ENCODE data around the gene TMOD1. TPM values are rescaled to one million over a fixed set of nuclear protein-coding genes. Genes with fewer than 3 reads are reported as not detected.
A peak's percentile ranks its signal among the peaks of the same experiment; 100 is the strongest.
"Not testable (repeated sequence)": the region's sequence is repeated elsewhere in the genome, so short reads cannot be mapped to it uniquely, and the experiment has no call there.

Gene TMOD1
- total and polyA plus RNA-seq, 11 donors = 96.4 to 201 (median 158) TPM

DNA sequence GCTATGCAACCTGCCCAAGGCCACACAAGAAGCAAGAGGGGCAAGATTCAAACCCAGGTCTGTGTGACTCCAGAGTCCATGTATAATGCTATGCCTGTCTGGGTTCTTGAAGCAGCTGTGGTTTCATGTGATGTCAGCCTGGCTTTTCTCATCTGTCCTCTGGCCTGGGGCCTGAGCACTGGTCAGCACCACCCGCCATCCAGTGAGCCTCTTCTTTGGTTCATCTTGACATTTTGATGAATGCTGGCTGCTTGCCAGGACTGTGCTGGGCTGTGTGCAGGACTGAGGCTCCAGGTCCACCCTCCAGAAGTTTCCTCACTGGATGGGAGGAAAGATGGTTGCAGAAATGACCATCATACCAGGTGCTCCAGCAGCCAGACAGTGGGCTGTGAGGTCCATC lies 70.2 kb downstream of the TMOD1 start:
- H3K36me3 ChIP-seq = peaks cover 0 to 67% (median 42%) of the 10 kb centered on the region in 9 donors
- peak overlapping the region in 9 of 12 donors; percentile 39 to 80 (median 73) for H3K27ac ChIP-seq
- TF ChIP-seq POLR2A (IDR thresholded peaks at IDR 0.05) (no peak), CTCF (IDR thresholded peaks at IDR 0.05) (no peak)
- DNase-seq = peak in 3 of 5 donors; percentile 44 to 57 (median 48)
- no peaks in the 10 kb centered on the region for H3K9me3 ChIP-seq
- H3K4me1 ChIP-seq = peaks cover 0 to 25% (median 7%) of the 10 kb centered on the region in 12 donors
- intact Hi-C loops (cut with DNase I) = no loop called here
- H3K4me3 ChIP-seq = no peak overlapping the region
- WGBS, 4 donors = 44 to 64% (median 57%) methylated on average over 1 of the region's 1 CpG
- peak; percentile 18 to 55 (median 28) for ATAC-seq
- no peaks in the 10 kb centered on the region for H3K27me3 ChIP-seq

DNA sequence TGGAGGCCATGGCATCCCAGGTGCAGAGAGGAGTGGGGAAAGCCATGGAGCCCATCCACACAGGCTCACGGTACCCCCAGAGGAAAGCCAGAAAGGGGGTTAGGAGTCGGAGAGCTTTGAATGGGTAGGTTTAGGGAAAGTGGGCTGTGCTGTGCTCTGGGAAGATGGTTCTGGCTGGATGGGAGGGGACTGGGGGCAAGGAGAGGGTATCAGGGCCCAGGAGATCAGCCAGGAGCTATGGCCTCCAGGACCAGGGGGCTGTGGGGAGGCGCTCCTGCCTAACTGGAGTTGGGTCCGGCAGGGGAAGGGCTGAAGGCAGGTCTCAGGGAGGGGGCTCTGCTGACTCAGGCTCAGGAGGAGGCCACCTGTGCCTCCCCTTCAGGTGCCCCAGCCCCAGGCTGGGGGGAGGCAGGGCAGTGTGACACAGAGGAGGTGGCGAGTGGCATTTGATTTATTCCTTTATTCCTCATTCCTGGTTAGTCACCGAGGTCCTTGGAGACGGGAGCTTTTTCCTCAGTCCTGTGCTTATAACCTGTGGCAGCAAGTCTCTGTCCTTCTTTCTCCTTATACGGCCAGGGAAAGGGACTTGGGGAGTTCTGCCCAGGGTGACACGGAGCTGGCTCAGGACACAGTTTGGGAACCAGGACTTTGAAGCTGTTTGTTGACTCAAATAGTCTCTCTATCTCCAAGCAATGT lies 70.9 kb downstream of the TMOD1 start:
- WGBS, 4 donors = 73 to 80% (median 76%) methylated on average over 9 of the region's 9 CpGs
- peak in 1 of 4 donors; percentile 8 for ATAC-seq
- Histone ChIP-seq H3K36me3 (peaks cover 0 to 60% (median 37%) of the 10 kb centered on the region in 9 donors), H3K4me3 (no peak overlapping the region), H3K27me3 (no peaks in the 10 kb centered on the region), H3K9me3 (no peaks in the 10 kb centered on the region), H3K27ac (peak overlapping the region in 6 of 12 donors; percentile 3 to 80 (median 70)), H3K4me1 (peaks cover 0 to 25% (median 7%) of the 10 kb centered on the region in 12 donors)
- intact Hi-C loops (cut with DNase I) = no loop called here
- TF ChIP-seq POLR2A (IDR thresholded peaks at IDR 0.05) (no peak), CTCF (IDR thresholded peaks at IDR 0.05) (no peak)
- no peak for DNase-seq

GRCh38 chr9:97572892-97573365 lies 71.5 kb downstream of the TMOD1 start:
- Histone ChIP-seq H3K4me1 (peaks cover 0 to 25% (median 7%) of the 10 kb centered on the region in 12 donors), H3K27me3 (no peaks in the 10 kb centered on the region), H3K9me3 (no peaks in the 10 kb centered on the region), H3K4me3 (no peak overlapping the region), H3K27ac (peak overlapping the region in 2 of 12 donors; percentile 3 to 68), H3K36me3 (peaks cover 0 to 55% (median 34%) of the 10 kb centered on the region in 9 donors)
- DNase-seq (peak in 1 of 5 donors; percentile 2), ATAC-seq (no peak)
- no peak for TF ChIP-seq POLR2A (IDR thresholded peaks at IDR 0.05)
- TF ChIP-seq CTCF (IDR thresholded peaks at IDR 0.05) = no peak
- WGBS, 4 donors = 67 to 87% (median 77%) methylated on average over 3 to 6 of the region's 6 CpGs
- intact Hi-C loops (cut with DNase I) = no loop called here

- peaks cover 0 to 26% (median 7%) of the 10 kb centered on the region in 12 donors for H3K4me1 ChIP-seq
- intact Hi-C loops (cut with DNase I) = no loop called here
- no peak overlapping the region for H3K27ac ChIP-seq
- H3K4me3 ChIP-seq = no peak overlapping the region
- TF ChIP-seq CTCF (IDR thresholded peaks at IDR 0.05) = no peak
- no peak for TF ChIP-seq POLR2A (IDR thresholded peaks at IDR 0.05)
- H3K27me3 ChIP-seq = no peaks in the 10 kb centered on the region
- no peaks in the 10 kb centered on the region for H3K9me3 ChIP-seq
- ATAC-seq (no peak), DNase-seq (peak in 2 of 5 donors; percentile 1 to 20)
- peaks cover 0 to 48% (median 27%) of the 10 kb centered on the region in 9 donors for H3K36me3 ChIP-seq
- WGBS, 4 donors = 87 to 92% (median 91%) methylated on average over 5 of the region's 5 CpGs
Measured at GRCh38 chr9:97573482-97574073, 72.1 kb downstream of the TMOD1 start.

DNA sequence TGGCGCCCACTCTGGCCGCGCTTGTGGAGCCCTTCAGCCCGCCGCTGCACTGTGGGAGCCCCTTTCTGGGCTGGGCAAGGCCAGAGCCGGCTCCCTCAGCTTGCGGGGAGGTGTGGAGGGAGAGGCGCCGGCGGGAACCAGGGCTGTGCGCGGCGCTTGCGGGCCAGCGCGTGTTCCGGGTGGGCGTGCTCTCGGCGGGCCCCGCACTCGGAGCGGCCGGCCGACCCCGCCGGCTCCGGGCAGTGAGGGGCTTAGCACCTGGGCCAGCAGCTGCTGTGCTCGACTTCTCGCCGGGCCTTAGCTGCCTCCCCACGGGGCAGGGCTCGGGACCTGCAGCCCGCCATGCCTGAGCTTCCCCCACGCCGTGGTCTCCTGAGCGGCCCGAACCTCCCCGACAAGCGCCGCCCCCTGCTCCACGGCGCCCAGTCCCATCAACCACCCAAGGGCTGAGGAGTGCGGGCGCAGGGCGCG lies 72.7 kb downstream of the TMOD1 start:
- peak in 1 of 5 donors; percentile 3 for DNase-seq
- intact Hi-C loops (cut with DNase I); H3K4me3 ChIP-seq; H3K27ac ChIP-seq; H3K9me3 ChIP-seq; H3K27me3 ChIP-seq; ATAC-seq: not testable (repeated sequence)
- peaks cover 0 to 43% (median 22%) of the 10 kb centered on the region in 9 donors for H3K36me3 ChIP-seq
- peaks cover 0 to 31% (median 7%) of the 10 kb centered on the region in 12 donors for H3K4me1 ChIP-seq
- WGBS, 4 donors = 94 to 95% (median 95%) methylated on average over 19 to 47 of the region's 47 CpGs

DNA sequence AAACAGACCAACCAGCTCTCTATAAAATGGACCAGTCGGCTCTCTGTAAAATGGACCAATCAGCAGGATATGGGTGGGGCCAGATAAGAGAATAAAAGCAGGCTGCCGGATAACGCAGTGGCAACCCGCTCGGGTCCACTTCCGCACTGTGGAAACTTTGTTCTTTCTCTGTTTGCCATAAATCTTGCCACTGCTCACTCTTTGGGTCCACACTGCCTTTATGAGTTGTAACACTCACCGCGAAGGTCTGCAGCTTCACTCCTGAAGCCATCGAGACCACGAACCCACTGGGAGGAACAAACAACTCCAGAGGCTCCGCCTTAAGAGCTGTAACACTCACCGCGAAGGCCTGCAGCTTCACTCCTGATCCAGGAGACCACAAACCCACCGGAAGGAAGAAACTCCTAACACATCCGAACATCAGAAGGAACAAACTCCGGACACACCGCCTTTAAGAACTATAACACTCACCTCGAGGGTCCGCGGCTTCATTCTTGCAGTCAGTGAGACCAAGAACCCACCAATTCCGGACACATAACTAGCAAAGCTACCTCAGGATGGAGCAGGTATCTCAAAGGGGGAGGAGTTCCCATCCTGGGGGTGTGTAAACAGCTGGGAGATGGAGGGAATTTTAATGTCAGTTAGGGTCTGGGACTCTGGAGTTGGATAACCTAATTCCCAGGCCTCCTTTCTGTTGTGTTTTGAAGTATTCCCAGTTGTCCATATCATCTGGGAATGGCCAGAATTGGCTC lies 73.6 kb downstream of the TMOD1 start:
- Histone ChIP-seq H3K4me3 (peak overlapping the region in 5 of 12 donors; percentile 8 to 44 (median 13)), H3K4me1 (peaks cover 0 to 31% (median 7%) of the 10 kb centered on the region in 12 donors), H3K36me3 (peaks cover 0 to 33% (median 12%) of the 10 kb centered on the region in 9 donors)
- ATAC-seq; intact Hi-C loops (cut with DNase I); H3K27me3 ChIP-seq; H3K27ac ChIP-seq; H3K9me3 ChIP-seq: not testable (repeated sequence)
- WGBS, 4 donors = 81 to 89% (median 85%) methylated on average over 21 of the region's 21 CpGs
- peak in 1 of 5 donors; percentile 6 for DNase-seq
